ENCODE data around the gene SKI.

- TF ChIP-seq CTCF (IDR thresholded peaks at IDR 0.05; ENCODE audit: low read depth, low read length, poor library complexity, severe bottlenecking) (no peak), EZH2phosphoT487 (IDR thresholded peaks at IDR 0.05; ENCODE audit: borderline replicate concordance, low read length) (no peak)
These were observed 51.1 kb downstream of the SKI start for GRCh38 chr1:2279210-2279639.
